GM21515 (cell line): ENCODE results near the gene RNF115.
"Not testable (repeated sequence)": the region's sequence is repeated elsewhere in the genome, so short reads cannot be mapped to it uniquely, and the experiment has no call there.

Experiments
- ATAC-seq: cut with Tn5 transposase; IDR thresholded peaks from one replicate; pipeline ENCODE4 v1.9.1; 2021; ENCODE audit not compliant: unreplicated experiment

RNF115 gene

DNA sequence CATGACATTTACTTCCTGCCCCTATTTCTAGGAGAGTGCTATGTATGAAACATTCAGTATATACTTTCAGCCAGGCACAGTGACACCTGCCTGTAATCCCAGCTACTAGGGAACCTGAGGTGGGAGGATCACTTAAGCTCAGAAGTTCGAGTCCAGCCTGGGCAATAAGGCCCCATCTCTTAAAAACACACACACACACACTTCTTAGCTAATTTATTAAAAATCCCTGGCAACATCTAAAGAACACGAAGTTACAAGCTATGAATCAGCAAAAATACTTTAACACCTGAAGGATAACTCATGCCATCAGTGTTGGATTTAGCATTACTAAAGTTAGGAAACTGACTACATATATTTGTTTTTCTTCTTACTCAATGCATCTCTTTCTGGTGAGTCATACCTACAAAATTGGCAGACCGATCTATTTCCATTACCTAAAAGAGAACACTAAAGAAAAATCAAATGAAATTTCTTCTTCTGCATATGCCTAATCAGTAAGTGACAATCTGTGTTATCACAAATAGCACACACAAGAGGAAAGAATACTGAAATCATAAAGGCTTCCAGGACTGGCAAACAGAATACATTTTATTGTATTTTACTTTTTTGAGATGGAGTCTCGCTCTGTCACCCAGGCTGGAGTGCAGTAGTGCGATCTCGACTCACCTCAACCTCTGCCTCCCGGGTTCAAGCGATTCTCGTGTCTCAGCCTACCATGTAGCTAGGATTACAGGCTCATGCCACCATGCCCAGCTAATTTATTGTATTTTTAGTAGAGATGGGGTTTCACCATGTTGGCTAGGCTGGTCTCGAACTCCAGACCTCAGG, 41.4 kb downstream of the RNF115 start:
- ATAC-seq, result no peak

DNA sequence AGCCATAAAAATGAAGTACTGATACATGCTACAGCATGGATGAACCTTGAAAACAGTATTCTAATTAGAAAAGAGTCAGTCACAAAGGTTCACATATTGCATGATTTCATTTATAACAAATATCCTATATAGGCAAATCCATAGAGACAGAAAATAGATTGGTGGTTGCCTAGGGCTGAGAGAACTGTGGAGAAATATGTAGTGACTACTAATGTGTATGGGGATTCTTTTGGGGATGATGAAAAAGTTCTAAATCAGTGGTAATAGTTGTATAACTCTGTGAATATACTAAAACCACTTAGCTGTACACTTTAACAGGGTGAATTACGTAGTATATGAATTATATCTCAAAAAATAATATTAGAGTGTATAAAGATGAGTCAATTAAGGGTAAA, 45.8 kb downstream of the RNF115 start:
- ATAC-seq, result no peak

DNA sequence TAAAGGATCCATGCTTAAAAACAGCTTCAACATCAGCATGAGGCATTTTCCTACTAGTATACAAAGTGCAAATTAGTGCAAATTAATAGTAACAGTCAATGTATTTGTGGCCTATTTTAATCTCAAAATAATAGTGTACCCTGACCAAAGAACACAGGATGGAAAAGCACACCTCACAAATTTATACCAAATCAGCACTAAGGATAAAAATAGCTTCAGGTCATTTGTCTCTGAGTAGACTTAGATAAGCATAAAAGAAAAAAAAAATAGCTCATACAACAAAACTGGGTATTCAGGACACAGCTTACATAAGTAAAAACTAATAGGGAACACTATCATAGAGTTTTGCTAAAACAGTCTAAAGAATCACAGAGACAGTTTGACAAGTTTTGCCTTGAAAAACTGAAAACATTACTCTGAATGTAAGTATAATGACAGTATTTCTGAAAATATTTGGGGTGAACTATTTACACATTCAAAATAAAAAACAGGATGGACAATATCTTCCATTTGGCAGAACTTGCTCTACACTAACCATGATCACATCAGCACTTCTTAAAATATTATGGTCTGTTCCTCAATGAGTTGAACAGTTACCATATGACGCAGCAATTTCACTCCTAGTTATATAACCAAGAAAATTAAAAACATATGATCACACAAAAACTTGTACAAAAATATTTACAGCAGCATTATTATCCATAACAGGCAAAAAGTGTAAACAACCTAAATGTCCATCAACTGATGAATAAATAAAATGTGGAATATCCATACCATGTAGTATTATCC, 46.3 kb downstream of the RNF115 start:
- no peak for ATAC-seq

DNA sequence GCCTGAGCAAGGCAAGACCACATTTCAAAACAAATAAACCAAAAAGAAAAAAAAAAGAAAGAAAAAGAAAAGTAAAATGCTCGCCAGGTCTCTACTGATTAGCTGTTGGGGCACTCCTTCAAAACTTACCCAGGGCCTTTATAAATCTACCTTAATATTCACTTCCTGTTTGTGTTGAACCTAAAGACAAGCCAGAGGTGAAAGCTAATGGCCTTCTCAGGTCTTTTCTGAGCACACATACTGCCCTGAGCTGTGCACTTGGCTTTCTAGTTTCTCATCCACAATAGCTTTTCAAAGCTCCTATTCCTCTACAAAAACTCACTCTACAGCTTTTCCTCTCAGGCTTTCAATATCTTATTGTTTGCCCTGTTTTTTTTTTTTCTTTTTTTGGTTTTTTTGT, 50.5 kb downstream of the RNF115 start:
- ATAC-seq, result no peak

DNA sequence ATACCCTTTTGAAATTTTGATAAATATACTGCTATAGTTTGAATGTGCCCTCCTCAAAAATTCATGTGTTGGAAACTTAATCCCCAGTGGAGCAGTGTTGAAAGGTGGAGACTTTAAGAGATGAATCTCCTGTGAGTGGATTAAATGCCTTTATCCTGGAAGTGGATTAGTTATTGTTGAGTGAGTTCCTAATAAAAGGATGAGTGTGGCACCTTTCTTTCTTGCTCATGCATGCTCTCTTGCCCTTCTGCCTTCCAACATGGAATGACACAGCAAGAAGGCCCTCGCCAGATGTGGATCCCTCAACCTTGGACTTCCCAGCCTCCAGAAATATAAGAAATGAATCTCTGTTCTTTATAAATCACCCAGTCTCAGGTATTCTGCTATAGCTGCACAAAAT, 52.8 kb downstream of the RNF115 start:
- ATAC-seq, result no peak

DNA sequence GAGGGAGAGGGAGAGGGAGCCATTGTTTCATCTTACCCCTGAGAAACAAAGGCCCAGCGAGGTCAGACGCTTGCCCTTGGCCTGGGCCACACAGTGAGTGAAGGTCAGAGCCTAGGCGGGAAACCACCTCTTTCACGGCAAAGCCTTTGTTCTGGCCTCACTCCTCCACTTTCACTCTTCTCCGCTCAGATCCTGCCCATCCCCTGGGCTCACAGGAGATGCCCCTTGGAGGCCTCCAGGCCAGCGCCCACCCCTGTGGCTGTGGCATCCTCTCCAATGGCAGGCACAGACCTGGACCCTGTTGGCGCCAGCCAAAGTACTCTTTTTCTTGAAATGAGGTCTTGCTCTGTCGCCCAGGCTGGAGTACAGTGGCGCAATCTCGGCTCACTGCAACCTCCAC, 55.9 kb downstream of the RNF115 start:
- ATAC-seq, result not testable (repeated sequence)

DNA sequence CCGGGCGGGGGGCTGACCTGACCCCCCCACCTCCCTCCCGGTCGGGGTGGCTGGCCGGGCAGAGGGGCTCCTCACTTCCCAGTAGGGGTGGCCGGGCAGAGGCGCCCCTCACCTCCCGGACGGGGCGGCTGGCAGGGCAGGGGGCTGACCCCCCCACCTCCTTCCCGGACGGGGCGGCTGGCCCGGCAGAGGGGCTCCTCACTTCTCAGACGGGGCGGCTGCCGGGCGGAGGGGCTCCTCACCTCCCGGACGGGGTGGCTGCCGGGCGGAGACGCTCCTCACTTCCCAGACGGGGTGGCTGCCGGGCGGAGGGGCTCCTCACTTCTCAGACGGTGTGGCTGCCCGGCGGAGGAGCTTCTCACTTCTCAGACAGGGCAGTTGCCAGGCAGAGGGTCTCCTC, 57.0 kb downstream of the RNF115 start:
- not testable (repeated sequence) for ATAC-seq

DNA sequence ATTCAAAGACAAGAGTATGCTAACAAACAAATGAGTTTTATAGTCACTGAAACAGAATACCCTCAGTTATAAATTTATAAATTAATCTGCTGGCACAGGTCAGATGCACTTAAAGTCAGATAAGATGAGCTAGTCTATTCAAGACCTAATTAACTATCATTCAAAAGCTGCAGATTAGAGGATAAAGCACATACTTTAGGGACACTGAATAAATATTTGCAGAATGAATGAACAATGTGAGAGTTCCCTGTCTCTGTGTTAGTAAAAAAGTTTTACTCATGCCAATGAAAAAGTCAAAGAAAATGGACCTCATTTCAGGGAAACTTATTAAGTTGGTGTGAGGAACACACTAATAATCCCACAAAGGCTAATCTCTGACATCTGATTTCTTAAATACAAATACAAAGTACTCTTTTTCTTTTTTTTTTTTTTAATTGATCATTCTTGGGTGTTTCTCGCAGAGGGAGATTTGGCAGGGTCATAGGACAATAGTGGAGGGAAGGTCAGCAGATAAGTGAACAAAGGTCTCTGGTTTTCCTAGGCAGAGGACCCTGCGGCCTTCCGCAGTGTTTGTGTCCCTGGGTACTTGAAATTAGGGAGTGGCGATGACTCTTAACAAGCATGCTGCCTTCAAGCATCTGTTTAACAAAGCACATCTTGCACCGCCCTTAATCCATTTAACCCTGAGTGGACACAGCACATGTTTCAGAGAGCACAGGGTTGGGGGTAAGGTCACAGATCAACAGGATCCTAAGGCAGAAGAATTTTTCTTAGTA, 58.1 kb downstream of the RNF115 start:
- not testable (repeated sequence) for ATAC-seq

DNA sequence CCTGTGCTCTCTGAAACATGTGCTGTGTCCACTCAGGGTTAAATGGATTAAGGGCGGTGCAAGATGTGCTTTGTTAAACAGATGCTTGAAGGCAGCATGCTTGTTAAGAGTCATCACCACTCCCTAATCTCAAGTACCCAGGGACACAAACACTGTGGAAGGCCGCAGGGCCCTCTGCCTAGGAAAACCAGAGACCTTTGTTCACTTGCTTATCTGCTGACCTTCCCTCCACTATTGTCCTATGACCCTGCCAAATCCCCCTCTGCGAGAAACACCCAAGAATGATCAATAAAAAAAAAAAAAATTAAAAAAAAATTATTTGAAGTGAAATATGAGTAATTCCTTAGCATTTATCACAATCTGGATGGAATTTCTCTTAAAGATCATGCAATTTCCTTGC, 58.8 kb downstream of the RNF115 start:
- ATAC-seq, result not testable (repeated sequence)

DNA sequence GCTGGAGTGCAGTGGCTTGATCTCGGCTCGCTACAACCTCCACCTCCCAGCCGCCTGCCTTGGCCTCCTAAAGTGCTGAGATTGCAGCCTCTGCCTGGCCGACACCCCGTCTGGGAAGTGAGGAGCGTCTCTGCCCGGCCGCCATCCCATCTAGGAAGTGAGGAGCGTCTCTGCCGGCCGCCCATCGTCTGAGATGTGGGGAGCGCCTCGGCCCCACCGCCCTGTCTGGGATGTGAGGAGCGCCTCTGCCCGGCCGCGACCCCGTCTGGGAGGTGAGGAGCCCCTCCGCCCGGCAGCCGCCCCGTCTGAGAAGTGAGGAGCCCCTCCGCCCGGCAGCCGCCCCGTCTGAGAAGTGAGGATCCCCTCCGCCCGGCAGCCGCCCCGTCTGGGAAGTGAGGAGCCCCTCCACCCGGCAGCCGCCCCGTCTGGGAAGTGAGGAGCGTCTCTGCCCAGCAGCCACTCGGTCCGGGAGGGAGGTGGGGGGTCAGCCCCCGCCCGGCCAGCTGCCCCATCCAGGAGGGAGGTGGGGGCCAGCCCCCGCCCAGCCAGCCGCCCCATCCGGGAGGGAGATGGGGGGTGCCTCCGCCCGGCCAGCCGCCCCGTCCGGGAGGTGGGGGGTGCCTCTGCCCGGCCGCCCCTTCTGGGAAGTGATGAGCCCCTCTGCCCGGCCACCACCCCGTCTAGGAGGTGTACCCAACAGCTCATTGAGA, 59.5 kb downstream of the RNF115 start:
- not testable (repeated sequence) for ATAC-seq

DNA sequence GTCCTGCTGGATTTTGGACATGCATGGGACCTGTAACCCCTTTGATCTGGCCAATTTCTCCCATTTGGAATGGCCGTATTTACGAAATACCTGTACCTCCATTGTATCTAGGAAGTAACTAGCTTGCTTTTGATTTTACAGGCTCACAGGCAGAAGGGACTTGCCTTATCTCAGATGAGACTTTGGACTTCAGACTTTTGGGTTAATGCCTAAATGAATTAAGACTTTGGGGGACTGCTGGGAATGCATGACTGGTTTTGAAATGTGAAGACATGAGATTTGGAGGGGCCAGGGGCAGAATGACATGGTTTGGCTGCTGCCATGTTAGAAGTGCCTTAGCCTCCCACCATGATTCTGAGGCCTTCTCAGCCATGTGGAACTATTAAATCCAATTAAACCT, 61.9 kb downstream of the RNF115 start:
- not testable (repeated sequence) for ATAC-seq

DNA sequence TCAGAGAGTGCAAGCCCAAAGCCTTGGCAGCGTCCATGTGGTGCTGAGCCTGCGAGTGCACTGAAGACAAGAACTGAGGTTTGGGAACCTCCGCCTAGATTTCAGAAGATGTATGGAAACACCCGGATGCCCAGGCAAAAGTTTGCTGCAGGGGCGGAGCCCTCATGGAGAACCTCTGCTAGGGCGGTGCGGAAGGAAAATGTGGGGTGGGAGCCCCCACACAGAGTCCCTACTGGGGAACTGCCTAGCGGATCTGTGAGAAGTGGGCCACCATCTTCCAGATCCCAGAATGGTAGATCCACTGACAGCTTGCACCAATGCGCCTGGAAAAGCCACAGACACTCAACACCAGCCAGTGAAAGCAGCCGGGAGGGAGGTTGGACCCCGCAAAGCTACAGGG, 62.4 kb downstream of the RNF115 start:
- not testable (repeated sequence) for ATAC-seq

DNA sequence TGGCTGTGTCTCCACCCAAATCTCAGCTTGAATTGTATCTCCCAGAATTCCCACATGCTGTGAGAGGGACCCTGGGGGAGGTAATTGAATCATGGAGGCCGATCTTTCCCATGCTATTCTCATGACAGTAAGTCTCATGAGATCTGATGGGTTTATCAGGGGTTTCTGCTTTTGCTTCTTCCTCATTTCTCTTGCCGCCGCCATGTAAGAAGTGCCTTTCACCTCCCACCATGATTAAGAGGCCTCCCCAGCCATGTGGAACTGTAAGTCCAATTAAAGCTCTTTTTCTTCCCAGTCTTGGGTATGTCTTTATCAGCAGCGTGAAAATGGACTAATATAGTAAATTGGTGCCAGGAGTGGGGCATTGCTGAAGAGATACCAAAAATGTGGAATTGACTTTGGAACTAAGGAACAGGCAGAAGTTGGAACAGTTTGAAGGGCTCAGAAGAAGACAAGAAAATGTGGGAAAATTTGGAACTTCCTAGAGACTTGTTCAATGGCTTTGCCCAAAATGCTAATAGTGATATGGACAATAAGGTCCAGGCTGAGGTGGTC, 63.4 kb downstream of the RNF115 start:
- ATAC-seq, result not testable (repeated sequence)

DNA sequence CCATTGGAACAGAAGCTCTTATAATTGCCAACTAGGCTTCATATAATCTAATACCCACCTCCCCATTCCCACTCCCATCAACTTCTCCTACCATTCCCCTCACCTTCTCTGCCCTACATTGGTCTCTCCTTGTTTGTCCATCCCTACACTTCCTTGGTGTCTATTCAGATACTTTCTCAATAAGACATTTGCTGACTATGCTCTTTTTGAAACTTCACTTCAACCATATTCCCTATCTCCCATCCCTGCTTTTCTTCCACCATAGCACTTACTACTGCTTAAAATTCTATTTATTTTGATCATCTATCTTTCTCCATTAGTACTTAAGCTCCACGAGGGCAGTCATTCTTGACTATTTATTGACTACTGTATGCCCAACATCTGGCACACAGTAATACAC, 64.2 kb downstream of the RNF115 start:
- ATAC-seq, result no peak

DNA sequence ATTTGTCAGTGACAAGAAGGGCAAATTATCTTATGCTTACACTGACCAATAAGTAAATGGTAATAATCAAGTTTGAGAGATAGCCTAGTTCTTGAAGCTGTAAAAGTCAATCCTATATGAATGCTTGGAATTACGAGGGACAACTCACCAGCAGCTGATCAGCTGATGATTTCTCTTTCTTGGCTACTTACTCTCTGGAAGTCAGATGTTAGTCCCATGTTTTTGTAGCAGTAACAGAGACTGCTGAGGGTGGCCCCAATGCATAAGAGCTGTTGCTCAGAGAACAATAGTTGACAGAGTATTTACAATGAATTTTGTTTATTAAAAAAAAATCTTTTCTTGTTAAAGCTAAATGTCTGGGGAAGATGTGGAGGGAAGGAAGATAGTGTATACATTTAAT, 65.3 kb downstream of the RNF115 start:
- no peak for ATAC-seq

DNA sequence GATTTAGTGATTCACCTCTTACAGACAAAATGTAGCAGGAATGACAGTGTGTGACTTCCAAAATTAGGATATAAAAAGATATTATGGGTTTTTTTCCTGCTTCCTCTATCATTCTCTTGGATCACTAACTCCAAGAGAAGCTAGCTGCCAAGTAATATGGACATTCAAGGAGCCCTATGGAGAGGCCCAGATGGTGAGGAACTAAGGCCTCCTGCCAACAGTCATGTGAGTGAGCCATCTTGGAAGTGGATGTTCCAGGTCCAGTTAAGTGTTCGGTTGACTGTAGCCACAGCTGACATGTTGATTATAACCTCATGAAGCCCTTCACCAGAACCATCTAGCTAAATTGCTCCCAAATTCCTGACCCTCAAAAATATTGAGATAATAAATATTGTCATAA, 65.8 kb downstream of the RNF115 start:
- no peak for ATAC-seq

DNA sequence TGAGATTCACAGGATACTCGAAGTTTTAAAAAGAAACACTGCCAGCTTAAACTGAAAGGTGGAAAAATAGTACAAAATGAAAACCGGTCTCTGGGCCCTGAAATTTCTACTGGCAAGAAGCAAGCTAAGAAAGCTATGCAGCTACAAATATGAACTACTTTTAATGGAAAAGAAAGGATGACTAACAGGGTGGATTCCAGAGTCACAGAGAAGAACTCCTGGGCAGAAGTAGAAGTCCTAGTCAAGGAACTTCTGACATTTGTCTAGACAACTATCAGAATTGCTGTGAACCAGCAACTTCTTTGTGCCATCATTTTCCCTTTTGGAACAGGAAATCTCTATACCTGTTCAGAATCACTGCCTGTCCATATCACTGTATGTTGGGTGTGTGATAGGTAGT, 66.5 kb downstream of the RNF115 start:
- ATAC-seq, result no peak

DNA sequence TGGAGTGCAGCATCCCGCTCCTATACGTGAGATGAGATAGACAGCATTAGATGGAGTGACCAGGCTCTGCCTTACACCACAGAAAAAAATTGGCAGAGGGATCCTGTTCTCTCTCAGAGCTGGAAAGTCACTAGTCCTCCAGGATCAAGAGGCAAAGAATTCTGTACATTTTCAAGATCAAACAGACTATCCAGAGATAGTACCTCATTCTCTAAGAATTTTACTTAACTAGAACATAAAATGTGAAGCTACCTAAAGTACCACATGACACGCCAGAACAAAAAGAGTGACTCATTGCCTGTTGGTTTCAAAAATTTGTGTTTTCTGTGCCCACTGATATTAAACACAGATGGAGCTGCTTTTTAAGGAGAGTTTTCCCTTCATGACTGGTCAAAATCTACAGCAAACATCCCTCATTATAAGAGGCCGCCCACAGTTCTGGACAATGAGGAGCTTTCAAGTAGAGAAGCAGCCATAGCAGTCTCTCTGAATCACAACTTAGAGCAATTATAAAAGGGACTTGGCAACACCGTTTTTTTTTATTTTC, 72.3 kb downstream of the RNF115 start:
- no peak for ATAC-seq

DNA sequence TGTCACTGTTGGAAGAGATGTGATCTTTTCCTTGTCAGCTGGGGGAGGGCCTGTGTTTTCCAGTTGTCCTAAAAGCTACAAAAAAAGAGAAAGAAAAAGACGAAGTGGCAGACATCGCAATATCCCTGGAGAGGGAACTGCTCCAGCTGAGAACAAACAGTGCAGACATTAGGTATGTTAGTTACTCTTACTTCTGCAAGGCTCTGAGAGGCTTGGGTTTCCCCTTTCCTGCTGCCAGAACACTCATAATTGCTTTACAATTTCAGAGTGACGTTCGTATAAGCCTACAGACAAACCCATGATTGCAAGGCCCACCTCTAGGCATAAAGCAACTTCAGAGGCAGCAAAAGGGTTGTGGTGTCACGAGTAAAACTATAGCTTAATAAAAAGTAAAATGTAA, 73.5 kb downstream of the RNF115 start:
- ATAC-seq, result no peak
